ENCODE data around the gene NFIX.
"Not testable (repeated sequence)": the region's sequence is repeated elsewhere in the genome, so short reads cannot be mapped to it uniquely, and the experiment has no call there.

NFIX gene

DNA sequence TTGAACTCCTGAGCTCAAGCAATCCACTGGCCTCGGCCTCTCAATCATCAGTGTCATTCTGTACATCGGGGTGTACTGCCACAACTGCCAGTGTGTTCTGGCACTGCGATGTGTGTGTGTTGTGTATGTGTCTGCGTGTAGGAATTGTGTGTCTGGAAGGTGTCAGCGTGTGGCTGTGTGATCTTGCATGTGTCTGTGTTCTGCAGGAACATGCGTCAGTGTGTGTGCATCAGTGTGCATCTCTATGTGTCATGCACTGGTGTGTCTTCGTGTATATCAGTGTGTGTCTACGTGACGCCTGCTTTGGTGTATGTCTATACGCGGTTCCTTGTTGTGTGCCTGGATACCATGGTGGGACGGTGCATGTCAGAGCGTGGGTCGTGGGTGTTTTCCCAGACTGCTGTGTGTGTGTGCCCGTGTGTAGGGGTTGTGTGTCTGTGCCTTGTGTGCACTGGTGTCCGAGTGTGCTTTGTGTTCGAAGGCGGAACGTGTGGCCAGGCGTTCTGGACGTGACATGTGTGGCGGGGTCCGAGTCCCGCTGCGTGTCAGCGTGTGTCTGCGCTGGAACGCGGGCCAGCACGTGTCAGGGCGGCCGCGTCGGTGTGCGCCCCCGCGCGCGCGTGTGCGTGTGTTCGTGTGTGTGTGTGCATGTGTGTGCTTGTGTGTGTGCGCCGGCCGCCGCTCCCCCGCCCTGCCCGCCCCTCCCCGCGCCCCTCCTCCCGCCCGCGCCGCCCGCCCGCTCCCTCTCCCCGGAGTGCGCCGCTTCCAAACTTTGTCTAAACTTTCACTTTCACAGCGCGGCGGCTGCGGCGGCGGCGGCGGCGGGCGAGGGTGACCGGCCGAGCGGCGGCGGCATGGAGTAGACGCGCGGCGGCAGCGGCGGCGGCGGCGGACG is at the start of gene NFIX:
TSS of gene NFIX (plus strand) at position 775 of the 895 bp plus-strand sequence. CDS start 363 bp downstream, outside the sequence.
- no peak for FAIRE-seq

DNA sequence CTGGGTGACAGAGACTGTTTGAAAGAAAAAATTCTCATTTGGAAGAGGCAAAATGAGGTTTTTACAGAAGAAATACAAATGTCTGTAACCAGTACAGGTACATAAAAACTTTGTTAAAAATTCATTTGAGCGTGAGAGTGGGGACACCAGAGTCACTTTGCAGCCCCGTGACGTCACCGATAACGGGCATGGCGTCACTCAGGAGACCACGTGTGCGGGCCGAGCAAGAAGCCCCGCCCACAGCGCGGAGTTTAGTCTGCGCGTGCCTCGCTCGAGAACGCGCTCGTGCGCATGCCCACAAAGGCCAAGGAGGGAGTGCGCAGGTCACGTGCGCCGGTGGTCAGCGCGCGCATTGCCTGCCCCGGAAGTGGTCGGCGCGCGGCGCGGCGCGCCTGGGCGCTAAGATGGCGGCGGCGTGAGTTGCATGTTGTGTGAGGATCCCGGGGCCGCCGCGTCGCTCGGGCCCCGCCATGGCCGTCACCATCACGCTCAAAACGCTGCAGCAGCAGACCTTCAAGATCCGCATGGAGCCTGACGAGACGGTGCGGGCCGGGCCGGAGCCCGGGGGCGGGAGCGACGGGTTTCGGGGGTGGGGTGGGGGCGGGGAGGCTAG is 49.7 kb upstream of the NFIX start, which contains the start of gene RAD23A:
TSS of gene RAD23A (plus strand) at position 384 of the 613 bp plus-strand sequence. CDS start at position 471, 87 bp downstream.
- no peak for FAIRE-seq

DNA sequence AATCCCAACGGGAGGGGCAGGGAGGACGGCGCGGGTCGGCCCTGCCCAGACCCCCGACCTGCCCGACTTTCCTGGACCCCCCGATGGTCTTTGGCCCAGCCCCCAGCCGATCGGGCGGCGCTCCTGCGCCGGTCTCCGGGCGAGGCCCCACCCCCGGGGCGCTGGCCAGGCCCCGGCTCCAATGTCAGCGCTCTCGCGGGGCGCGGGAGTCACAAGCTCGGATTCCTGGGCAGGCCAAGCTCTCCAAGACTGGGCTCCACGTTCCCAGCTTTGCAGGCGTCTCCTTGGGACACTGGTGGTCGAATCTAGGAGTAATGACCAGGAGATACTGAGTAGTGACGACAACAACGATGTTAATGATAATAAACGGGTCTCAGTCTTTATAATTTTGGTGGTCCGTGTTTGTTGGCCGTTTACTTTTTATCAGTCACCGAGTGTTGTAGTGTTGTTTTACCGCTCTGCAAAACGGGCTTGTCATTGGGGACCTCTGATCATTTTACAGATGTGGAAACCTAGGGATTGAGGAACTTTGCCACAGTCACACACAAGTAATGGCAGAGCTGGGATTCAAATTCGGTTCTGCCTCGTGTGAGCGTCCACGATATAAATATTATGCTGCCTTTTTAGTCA is 49.1 kb upstream of the NFIX start:
- FAIRE-seq, result no peak

DNA sequence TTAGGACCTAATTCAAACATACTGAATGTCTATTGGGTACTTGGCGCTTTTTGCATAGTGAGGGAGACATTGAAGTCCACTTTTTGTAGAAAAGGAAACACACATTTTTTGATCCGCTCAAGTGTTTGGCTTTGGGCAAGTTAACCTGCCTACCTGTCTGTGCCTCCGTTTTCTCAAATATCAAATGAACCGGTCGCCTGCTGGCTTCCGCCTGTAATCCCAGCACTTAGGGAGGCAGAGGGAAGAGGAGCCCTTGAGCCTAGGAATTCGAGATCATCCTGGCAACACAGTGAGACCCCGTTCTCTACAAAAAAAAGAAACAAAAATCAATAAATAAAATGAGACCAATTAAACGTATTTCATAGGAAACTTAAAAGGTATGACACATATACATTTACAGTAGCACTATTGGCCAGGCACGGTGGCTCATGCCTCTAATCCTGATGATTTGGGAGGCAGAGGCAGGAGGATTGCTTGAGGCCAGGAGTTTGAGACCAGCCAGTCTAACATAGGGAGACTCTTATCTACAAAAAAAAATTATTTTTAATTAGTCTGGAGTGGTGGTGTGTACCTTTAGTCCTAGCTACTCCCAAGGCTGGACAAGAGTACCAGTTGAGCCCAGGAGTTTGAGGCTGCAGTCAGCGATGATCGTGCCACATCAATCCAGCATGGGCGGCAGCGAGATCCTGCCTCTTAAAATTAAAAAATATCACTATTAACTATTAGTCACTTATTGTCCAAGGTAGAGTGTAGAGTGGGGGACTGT is 48.4 kb upstream of the NFIX start:
- FAIRE-seq, result no peak

DNA sequence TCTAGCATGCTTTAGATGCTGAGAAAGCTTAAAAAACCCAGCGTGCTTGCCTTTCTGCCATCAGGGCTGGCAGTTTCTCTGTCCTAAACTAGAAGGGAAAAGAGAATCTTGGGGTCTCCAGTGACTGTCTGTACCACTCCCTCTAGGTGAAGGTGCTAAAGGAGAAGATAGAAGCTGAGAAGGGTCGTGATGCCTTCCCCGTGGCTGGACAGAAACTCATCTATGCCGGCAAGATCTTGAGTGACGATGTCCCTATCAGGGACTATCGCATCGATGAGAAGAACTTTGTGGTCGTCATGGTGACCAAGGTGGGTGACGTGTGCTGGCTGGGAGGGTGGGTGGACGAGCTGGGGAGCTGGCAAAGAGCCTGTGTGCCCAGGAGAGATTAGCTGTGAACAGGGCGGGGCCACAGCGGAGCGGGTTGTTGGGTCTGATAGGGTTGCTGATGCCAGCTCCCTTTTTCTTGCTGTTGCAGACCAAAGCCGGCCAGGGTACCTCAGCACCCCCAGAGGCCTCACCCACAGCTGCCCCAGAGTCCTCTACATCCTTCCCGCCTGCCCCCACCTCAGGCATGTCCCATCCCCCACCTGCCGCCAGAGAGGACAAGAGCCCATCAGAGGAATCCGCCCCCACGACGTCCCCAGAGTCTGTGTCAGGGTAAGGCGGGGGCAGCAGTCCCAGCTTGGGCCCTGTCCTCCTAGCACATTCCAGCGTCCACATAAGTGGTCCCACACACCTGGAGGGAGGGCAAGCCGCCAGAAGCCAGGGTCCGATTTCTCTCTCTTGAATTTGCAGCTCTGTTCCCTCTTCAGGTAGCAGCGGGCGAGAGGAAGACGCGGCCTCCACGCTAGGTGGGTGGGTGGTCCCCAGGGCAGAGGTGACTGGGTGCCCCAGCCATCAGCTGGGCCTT is 47.3 kb upstream of the NFIX start:
- FAIRE-seq, result no peak

DNA sequence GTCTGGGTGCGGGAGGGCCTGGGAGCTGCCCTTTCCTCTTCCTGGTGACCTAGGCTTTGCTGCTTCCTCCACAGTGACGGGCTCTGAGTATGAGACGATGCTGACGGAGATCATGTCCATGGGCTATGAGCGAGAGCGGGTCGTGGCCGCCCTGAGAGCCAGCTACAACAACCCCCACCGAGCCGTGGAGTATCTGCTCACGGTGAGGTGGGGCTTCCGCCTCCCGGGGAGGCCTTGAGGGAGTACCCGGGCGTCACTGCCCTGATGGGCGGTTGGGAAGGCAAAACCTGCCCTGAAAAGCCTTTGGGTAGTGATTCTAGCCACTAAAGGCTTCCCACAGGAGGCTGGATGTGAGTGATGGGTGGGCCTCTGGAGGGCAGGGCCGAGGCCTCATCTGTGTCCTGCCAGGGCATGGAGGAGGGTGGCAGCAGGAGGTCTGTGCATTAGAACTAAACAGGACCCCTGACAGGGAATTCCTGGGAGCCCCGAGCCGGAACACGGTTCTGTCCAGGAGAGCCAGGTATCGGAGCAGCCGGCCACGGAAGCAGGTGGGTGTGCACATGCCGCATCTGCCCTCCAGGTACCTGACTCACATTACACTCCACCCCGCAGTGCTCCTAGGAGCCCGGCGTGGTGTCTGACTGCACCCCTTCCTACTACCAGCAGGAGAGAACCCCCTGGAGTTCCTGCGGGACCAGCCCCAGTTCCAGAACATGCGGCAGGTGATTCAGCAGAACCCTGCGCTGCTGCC is 46.5 kb upstream of the NFIX start:
- no peak for FAIRE-seq

DNA sequence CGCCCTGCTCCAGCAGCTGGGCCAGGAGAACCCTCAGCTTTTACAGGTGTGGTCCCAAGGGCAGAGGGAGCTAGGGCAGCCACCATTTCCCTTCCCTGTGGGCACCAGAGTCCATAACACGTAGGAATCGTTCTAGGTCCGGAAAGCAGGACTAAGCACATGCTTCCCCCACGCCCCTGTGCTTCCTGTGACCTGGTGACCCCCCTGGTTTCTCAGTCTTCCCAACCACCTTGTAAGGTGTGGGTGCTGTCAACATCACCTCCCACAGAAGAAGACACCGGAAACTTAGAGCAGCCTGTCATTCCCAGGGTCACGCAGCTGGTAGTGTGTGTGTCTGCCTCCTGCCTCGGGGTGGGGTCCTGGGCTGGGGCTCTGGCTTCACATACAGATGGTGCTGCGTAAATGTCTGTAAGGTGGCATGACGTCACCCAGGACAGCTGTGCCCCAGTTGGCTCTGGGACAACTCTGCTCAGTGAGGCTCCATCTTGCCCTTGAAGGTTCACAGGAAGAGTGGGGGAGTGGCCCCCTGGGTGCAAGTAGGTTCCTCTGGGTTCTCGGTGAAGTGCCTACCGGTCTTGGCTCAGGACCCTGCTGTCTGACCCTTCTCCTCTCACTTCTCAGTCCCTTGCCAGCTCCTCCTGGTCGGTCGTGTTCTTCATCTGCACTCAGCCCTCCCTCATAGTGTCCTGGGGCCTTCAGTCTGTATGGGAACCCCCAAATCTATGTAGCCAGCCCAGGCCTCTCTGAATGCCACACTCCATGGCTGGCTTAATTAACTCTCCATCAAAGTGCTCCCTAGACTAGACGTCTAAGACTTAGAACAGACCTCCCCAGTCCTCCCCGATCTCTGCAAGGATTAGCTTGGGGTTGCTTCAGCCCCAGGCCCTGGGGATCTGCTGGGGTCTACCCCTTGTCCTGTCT is 45.7 kb upstream of the NFIX start:
- FAIRE-seq, result no peak

DNA sequence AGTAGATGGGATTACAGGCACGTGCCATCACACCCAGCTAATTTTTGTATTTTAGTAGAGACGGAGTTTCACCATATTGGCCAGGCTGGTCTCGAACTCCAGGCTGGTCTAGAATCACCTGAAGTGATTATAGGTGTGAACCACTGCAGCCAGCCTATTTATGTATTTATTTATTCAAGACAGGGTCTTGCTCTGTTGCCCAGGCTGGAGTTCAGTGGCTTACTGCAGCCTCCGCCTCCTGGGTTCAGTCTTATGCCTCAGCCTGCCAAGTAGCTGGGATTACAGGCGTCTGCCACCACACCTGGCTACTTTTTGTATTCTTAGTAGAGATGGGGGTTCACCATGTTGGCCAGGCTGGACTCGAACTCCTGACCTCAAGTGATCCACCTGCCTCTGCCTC is 43.2 kb upstream of the NFIX start:
- FAIRE-seq, result not testable (repeated sequence)

DNA sequence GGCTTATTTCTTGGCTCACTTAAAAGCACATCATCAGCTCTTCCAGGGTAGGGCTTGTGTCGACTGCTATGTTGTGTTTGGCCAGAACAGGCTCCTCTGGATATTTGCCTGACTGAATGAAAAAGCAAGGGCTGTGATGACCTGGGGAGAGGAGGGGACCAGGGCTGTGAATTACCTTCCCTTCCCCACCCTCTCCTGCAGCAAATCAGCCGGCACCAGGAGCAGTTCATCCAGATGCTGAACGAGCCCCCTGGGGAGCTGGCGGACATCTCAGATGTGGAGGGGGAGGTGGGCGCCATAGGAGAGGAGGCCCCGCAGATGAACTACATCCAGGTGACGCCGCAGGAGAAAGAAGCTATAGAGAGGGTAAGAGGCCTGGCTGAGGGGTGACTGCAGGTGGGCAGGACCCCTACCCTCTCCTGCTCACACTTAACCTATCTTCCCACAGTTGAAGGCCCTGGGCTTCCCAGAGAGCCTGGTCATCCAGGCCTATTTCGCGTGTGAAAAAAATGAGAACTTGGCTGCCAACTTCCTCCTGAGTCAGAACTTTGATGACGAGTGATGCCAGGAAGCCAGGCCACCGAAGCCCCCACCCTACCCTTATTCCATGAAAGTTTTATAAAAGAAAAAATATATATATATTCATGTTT is 42.7 kb upstream of the NFIX start:
- no peak for FAIRE-seq

DNA sequence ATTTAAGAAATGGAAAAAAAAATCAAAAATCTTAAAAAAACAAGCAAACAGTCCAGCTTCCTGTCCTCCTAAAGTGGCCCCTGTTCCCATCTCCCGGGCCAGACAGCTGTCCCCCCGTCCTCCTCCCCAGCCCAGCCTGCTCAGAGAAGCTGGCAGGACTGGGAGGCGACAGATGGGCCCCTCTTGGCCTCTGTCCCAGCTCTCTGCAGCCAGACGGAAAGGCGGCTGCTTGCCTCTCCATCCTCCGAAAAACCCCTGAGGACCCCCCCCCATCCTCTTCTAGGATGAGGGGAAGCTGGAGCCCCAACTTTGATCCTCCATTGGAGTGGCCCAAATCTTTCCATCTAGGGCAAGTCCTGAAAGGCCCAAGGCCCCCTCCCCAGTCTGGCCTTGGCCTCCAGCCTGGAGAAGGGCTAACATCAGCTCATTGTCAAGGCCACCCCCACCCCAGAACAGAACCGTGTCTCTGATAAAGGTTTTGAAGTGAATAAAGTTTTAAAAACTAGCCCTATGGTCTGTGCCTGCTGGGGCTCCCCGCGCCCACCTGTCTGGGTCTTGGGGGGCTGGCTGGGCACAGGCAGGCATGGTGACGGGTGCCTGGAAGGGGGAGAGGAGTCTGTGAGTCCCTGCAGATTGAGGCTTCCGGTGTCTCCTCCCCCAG is 42.0 kb upstream of the NFIX start:
- no peak for FAIRE-seq

DNA sequence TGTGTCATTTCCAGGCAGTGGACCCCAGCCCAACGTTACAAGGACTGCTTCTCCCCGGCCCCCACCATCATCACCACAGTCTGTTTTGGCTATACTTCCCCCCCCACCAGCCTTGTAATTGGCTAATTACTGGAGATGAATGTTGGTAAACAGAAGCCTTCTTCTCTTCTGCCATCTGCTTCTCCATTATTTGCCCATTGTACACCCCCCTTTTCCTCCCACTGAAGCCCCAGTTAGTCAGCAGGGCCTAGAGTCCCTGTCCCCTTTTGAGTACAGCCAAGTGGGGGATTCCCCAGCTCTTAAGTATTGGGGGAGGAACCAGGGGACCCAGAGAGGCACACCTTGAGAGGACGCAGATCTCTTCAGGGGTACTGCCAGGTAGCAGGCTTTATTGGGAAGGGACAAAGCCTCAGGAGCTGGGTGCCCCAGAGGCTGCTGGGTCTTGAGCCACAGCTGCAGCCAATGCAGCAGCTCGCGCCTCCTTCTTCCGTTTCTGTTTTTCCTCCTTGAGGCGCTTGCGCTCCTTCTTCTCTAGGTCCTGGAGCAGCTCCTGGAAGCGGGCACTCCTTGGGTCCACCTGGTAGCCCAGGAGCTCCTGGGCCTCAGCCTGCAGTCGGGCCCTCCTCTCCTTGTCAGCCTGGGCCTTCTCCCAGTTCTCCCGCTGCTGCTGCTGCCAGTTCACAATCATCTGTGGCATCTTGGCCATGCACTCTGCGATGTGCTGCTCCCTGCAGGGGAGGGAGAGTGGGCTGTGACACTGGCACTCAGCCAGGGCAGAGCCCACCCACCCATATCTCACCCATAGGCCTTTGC is 41.3 kb upstream of the NFIX start:
- FAIRE-seq, result no peak

DNA sequence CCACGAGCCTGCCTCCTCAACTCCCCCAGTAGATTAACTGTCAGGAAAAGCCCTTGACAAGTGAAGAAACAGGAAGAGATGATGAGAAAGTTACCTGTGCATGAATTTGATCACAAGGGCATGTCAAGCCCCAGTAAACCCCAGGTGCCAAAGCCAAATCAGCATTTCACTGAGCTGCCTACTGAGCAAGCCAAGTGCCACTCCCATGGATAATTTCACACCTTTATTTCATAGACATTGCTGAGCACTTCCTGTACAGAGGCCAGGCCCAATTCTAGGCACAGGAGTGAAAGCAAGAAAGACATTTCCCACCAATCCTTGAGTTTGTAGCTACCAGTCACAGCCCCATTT is 40.7 kb upstream of the NFIX start:
- no peak for FAIRE-seq

DNA sequence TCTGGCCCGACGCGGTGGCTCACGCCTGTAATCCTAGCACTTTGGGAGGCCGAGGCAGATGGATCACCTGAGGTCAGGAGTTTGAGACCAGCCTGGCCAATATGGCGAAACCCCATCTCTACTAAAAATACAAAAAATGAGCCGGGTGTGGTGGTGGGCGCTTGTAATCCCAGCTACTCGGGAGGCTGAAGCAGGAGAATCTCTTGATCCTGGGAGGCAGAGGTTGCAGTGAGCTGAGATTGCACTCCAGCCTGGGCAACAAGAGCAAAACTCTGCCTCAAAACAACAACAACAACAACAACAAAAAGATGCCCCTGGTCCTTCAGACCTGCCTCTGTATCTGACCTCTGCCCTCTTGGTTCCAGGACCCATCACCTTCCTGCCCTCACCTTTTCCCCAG is 39.7 kb upstream of the NFIX start:
- not testable (repeated sequence) for FAIRE-seq

DNA sequence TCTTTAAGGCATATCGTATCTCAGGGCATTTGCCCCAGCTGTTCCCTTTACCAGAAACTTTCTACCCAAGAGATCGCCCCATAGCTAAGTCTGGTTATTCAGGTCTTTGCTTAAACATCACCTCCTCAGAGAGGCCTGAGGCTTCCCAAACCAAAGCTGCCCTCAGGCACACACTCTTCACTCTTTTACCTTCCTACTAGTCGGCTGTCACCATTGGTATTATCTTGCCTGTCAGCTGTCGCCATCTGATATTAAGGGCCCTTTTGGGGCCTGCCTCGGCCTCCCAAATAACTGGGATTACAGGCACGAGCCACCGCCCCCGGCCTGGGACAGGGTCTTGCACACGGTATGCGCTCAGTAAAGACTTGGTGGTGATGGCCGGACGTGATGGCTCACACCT is 39.3 kb upstream of the NFIX start:
- FAIRE-seq, result no peak

DNA sequence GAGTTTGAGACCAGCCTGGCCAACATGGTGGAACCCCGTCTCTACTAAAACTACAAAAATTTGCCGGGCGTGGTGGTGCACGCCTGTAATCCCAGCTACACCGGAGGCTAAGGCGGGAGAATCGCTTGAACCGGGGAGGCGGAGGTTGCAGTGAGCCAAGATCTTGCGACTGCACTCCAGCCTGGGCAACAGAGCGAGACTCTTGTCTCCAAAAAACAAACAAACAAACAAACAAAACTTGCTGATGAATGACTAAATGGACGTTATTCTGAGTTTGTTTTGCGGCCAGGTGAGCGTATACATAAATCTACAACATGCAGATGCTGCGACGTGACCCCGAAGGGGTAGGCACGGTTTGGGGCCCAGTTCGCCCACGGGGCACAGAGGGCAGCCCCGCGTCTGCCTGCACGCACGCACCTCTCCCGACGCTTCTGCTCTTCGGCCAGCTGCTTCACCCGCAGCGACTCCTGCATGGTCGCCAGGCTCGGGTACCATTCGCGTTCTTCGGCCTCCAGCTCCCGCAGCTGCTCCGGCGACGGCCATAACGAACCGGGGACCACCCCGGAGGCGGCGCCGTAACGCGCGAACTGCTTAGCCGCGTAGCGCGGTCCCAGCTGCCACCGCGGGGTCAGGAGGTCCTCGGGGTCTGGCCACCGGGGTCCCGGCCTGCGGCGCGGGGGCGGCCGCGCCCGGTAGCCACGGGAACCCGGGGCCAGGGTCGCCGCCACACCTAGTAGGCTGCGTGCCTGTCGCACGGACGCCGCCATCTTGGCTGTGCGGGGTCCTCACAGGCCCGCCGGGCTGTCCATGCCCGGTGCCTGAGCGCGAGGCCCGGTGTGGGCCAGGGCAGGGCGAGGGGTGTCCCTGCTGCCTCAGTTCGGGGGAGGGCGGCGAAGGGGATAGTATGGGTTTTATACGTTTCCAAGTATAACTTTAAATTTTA is 38.6 kb upstream of the NFIX start, which contains the start of gene GADD45GIP1:
TSS of gene GADD45GIP1 (minus strand) at position 778 of the 943 bp plus-strand sequence. CDS start at position 767, 11 bp downstream.
- no peak for FAIRE-seq

DNA sequence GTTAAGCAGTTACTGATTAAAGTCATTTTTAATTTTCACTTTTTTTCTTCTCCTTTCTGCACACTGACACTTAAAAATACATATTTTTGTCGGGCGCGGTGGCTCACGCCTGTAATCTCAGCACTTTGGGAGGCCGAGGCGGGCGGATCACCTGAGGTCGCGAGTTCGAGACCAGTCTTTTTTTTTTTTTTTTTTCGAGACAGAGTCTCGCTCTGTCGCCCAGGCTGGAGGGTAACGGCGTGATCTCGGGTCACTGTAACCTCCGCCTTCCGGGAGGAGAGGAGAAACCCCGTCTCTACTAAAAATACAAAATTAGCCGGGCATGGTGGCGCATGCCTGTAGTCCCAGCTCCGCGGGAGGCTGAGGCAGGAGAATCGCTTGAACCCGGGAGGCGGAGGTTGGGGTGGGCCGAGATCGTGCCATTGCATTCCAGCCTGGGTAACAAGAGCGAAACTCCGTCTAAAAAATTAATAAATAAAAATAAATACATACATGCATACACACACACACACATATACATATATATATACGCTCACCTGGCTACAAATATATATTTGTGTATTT is 37.8 kb upstream of the NFIX start:
- not testable (repeated sequence) for FAIRE-seq
